ENCODE measurements around the gene PCMT1.

PCMT1 gene

GRCh38 chr6:149855040-149855654 lies 105.6 kb downstream of the PCMT1 start:
- no peak for DNase-seq

GRCh38 chr6:149855741-149856140 lies 106.2 kb downstream of the PCMT1 start:
- no peak for DNase-seq

DNA sequence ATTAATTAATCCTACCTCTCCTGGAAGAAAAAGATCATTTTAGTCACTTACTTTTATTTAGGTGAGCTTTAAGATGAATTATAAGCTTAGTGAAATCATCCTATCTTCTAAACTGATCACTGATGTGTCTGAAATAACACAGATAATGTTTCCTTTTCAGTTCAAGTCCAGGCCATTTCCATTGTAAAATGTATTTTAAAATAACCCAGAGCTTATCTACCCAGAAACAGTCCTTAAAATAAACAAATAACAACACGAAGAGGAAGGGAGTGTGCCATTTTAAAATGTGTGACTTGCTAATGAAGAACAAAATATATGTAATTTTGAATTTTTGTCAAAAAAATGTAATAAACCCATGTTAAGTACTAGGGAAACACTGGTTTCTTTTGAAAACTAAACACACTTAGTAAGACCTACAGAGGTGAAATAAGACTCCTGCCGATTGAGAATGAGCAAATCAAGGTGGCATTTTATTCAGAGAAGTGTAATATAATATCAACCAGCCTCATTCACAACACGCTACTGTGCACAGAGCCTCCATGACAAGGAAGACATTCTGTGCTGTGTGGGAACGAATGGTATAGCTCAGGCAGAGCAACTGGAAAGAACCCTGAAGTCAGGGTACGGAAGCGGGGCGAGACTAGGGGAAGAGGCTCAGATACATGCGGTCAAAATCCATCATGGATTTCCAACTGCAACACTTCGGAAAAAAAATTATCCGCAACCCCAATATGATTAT lies 106.9 kb downstream of the PCMT1 start:
- DNase-seq: no peak

DNA sequence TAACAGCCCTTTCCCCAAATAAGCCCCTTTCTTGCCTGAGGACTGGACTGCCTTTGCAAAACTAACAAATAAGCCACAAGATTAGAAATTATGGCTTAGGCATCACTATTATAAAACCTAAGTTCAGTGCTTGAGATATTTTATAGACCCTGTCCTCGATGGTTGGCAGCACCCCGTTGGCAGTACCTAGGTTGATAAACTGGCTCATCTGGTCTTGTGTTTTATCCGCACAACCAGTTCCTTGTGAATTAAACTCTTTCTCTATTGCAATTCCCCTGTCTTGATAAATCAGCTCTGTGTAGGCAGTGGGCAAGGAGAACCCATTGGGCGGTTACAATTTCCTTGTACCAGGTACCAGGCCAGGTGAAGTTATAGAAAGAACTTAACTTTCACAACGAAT lies 108.0 kb downstream of the PCMT1 start:
- no peak for DNase-seq

GRCh38 chr6:149859368-149859767 lies 109.8 kb downstream of the PCMT1 start:
- DNase-seq: no peak

GRCh38 chr6:149859938-149860337 lies 110.4 kb downstream of the PCMT1 start:
- no peak for DNase-seq

- DNase-seq: no peak
Observed at GRCh38 chr6:149860513-149860833, 110.9 kb downstream of the PCMT1 start.

Measured in suppressor macrophage (primary cell).